Measurements from ENCODE around the gene PRDM15. TPM values are rescaled to one million over a fixed set of nuclear protein-coding genes. Genes with fewer than 3 reads are reported as not detected.

Gene PRDM15
- total and polyA plus RNA-seq, 2 experiments from 2014 or later, result 3.0 to 10.6 TPM

- Mint-ChIP-seq H3K36me3 (ENCODE audit: low read depth) (peaks cover 11% of the 10 kb centered on the region; the same call in 2 of the 3 replicates), H3K4me3 (no peak overlapping the region)
Measured at GRCh38 chr21:41908829-41909228, 29.7 kb upstream of the PRDM15 start.

More at GRCh38 chr21:41908829-41909228, 29.7 kb upstream of the PRDM15 start:
- Histone ChIP-seq H3K4me3 (no peak overlapping the region), H3K4me2 (no peak overlapping the region), H3F3A (replicated peaks; ENCODE audit: low read depth) (no peaks in the 10 kb centered on the region), H3K9me2 (ENCODE audit: insufficient read depth) (no peaks in the 10 kb centered on the region), H4K20me1 (replicated peaks; ENCODE audit: insufficient read depth) (no peaks in the 10 kb centered on the region), H3K36me3 (ENCODE audit: insufficient read depth) (no peaks in the 10 kb centered on the region), H3K4me1 (ENCODE audit: insufficient read depth) (no peaks in the 10 kb centered on the region), H3K79me2 (replicated peaks; ENCODE audit: insufficient read depth) (no peaks in the 10 kb centered on the region), H3K27me3 (ENCODE audit: insufficient read depth) (no peaks in the 10 kb centered on the region), H3K27ac (ENCODE audit: low read depth) (no peak overlapping the region), H2AFZ (no peak overlapping the region)
- Mint-ChIP-seq H3K4me1 (peaks cover 10% of the 10 kb centered on the region; the same call in 2 of the 3 replicates), H3K27me3 (ENCODE audit: insufficient read depth, low read depth, poor library complexity) (peaks cover 3% of the 10 kb centered on the region), H3K9me3 (no peaks in the 10 kb centered on the region), H3K27ac (no peak overlapping the region)
- DNase-seq (ENCODE audit: low spot score), result no peak
- no peak for ATAC-seq
- TF ChIP-seq CTCF (conservative IDR thresholded peaks at IDR 0.05; ENCODE audit: low read depth in 2 of 2), result no peak
- TF ChIP-seq EZH2 (IDR thresholded peaks at IDR 0.05; ENCODE audit: low read depth, unreplicated experiment), result no peak
- no peak for TF ChIP-seq ETS1 (IDR thresholded peaks at IDR 0.05)
- no peak for TF ChIP-seq STAT1 (IDR thresholded peaks at IDR 0.05; ENCODE audit: unreplicated experiment)
- TF ChIP-seq NANOG (IDR thresholded peaks at IDR 0.05; ENCODE audit: borderline replicate concordance), result no peak
- TF ChIP-seq EZH2phosphoT487 (IDR thresholded peaks at IDR 0.05; ENCODE audit: unreplicated experiment), result no peak
- TF ChIP-seq CREB1 (CRISPR knock-in tag; IDR thresholded peaks at IDR 0.05; ENCODE audit: low read depth), result no peak
- TF ChIP-seq ZNF114 (CRISPR knock-in tag; IDR thresholded peaks at IDR 0.05), result no peak
- no peak for TF ChIP-seq POLR2AphosphoS5 (IDR thresholded peaks at IDR 0.05; ENCODE audit: low read depth)
- no peak for TF ChIP-seq ZNF331 (CRISPR knock-in tag; IDR thresholded peaks at IDR 0.05; ENCODE audit: low read depth)
- TF ChIP-seq ZNF462 (CRISPR knock-in tag; IDR thresholded peaks at IDR 0.05), result no peak
- no peak for TF ChIP-seq REST (IDR thresholded peaks at IDR 0.05; ENCODE audit: unreplicated experiment)
- TF ChIP-seq JUNB (IDR thresholded peaks at IDR 0.05; ENCODE audit: unreplicated experiment), result no peak

Data from GM23338 (cell line).